Panc1 (cell line): ENCODE measurements around the gene FOLR3. TPM values are rescaled to one million over a fixed set of nuclear protein-coding genes. Genes with fewer than 3 reads are reported as not detected.

ENCODE experiments used
- ATAC-seq: fragments of 200-7000 bp; cut with Tn5 transposase; 2 replicates; pipeline ENCODE4 v1.9.1; 2020; ENCODE audit warnings: mild to moderate bottlenecking, moderate library complexity
- BruUV-seq: library from RNA; stranded (reverse); fragments of 400-500 nt; replicated peaks from 2 replicates; lab custom pipeline; 2021; lab: Mats Ljungman, UMichigan
- CTCF ChIA-PET: fragments of 300-600 bp; sonication (Branson Sonifier 250); formaldehyde crosslinking; loops from one replicate; lab custom pipeline; 2022; ENCODE audit warnings: antibody characterized with exemption; lab: Charles Lee
- POLR2A ChIA-PET: fragments of 300-600 bp; sonication (Branson Sonifier 250); formaldehyde crosslinking; loops from one replicate; lab custom pipeline; 2022; ENCODE audit warnings: antibody characterized with exemption; lab: Charles Lee
- DNase-seq: peaks from one replicate; pipeline ENCODE4 v3.0.0-alpha.2; 2010; ENCODE audit warnings: low read depth, low spot score
- H3K27ac ChIP-seq: 2 replicates; pipeline ENCODE4 v1.5.1; 2011; ENCODE audit warnings: mild to moderate bottlenecking, low read length, inconsistent platforms
- H3K27me3 ChIP-seq: fragments of 200-500 bp; sonication (Bioruptor generic); 2 replicates; pipeline ENCODE4 v1.6.0; 2014; ENCODE audit warnings: low read length, inconsistent platforms; ENCODE audit not compliant: control insufficient read depth, insufficient read depth
- H3K36me3 ChIP-seq: fragments of 200-500 bp; sonication (Bioruptor generic); 2 replicates; pipeline ENCODE4 v1.5.1; 2014; ENCODE audit warnings: inconsistent platforms, mild to moderate bottlenecking, low read length, moderate library complexity; ENCODE audit not compliant: control insufficient read depth, insufficient read depth
- H3K4me1 ChIP-seq: 2 replicates; pipeline ENCODE4 v1.5.1; 2011; ENCODE audit warnings: inconsistent platforms, mild to moderate bottlenecking, low read length, moderate library complexity; ENCODE audit not compliant: control insufficient read depth, insufficient read depth
- H3K4me3 ChIP-seq, 2 experiments: 2 replicates each; pipeline ENCODE4 v1.5.1; 2011 to 2012; ENCODE audit warnings: low read depth in 2 of 2, low read length in 2 of 2, mild to moderate bottlenecking in 2 of 2, inconsistent platforms in 1 of 2, moderate library complexity in 1 of 2
- H3K9me3 ChIP-seq: fragments of 200-500 bp; sonication (Bioruptor generic); 2 replicates; pipeline ENCODE4 v1.5.1; 2014; ENCODE audit warnings: low read depth, mild to moderate bottlenecking, inconsistent platforms, low read length, moderate library complexity; ENCODE audit not compliant: control insufficient read depth, insufficient read depth
- POLR2AphosphoS5 ChIP-seq: IDR thresholded peaks from 2 replicates; pipeline ENCODE4 v1.6.1; 2012; ENCODE audit warnings: mild to moderate bottlenecking, low read depth, low read length, moderate library complexity
- SIN3A ChIP-seq: IDR thresholded peaks from 2 replicates; pipeline ENCODE4 v1.6.1; 2012; ENCODE audit warnings: low read depth, mild to moderate bottlenecking, low read length, moderate library complexity, borderline replicate concordance; ENCODE audit not compliant: insufficient read depth
- TCF7L2 ChIP-seq: IDR thresholded peaks from 2 replicates; pipeline ENCODE4 v1.6.1; 2011; ENCODE audit warnings: mild to moderate bottlenecking, low read depth, low read length, inconsistent platforms
- in situ Hi-C: cut with HindIII; loops from 2 replicates; pipeline ENCODE4 v1.10.0; 2016; ENCODE audit warnings: low sequenced_read_pairs, low pct_unique_long_range_greater_than_20kb
- intact Hi-C: fragments of 100-400 bp; cut with micrococcal nuclease; formaldehyde crosslinking; loops from one replicate; pipeline ENCODE4 v1.10.0; 2022; ENCODE audit not compliant: unreplicated experiment
- total RNA-seq: library from RNA; stranded (reverse); gene quantifications from one replicate; pipeline ENCODE4 v1.2.1, GENCODE V29; 2021; ENCODE audit not compliant: unreplicated experiment
- TF ChIP-seq, protein P1 (sequence below), 2 experiments: IDR thresholded peaks; 2 replicates each; pipeline ENCODE4 v1.6.1; 2011 to 2012; ENCODE audit warnings: low read depth in 2 of 2, control low read depth in 1 of 2, low read length in 1 of 2, mild to moderate bottlenecking in 1 of 2, moderate library complexity in 1 of 2; ENCODE audit not compliant: insufficient read depth in 1 of 2
- TF ChIP-seq, protein P2 (sequence below): fragments of 450-650 bp; IDR thresholded peaks from 2 replicates; pipeline ENCODE4 v1.5.1; 2017; ENCODE audit warnings: mild to moderate bottlenecking

The FOLR3 gene
- total RNA-seq, 1 experiment from 2014 or later: not detected

DNA sequence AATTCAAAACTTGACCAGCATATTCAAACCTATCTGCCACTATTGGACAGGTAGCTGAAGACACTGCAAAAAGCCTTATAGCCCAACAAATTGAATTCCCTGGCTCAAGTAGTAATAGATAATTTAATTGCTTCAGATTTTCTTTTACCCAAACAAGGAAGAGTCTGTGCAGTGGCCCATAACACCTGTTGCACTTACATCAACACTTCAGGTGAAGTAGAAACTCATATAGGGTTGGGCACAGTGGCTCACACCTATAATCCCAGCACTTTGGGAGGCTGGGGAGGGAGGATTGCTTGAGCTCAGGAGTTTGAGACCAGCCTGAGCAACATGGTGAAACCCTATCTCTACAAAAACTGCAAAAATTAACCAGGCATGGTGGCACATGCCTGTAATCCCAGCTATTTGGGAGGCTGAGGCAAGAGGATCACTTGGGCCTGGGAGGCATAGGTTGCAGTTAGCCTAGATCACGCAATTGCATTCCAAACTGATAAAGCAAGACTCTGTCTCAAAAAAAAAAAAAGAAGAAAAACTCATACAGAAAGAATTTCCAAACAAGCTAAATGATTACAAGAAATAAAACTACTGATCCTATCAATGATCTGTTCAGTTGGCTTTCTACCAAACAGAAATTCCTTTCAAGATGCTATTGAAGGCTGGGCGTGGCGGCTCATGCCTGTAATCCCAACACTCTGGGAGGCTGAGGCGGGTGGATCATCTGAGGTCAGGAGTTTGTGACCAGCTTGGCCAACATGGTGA, 9.5 kb downstream of the FOLR3 start:
- Histone ChIP-seq H3K36me3 (no peaks in the 10 kb centered on the region), H3K27ac (no peak overlapping the region), H3K4me1 (no peaks in the 10 kb centered on the region), H3K27me3 (peaks cover 4% of the 10 kb centered on the region; the same call in 1 of the 2 replicates), H3K9me3 (no peaks in the 10 kb centered on the region), H3K4me3 (no peak overlapping the region)
- TF ChIP-seq SIN3A (no peak), POLR2AphosphoS5 (no peak), TCF7L2 (no peak)
- TF ChIP-seq, protein P1, sequence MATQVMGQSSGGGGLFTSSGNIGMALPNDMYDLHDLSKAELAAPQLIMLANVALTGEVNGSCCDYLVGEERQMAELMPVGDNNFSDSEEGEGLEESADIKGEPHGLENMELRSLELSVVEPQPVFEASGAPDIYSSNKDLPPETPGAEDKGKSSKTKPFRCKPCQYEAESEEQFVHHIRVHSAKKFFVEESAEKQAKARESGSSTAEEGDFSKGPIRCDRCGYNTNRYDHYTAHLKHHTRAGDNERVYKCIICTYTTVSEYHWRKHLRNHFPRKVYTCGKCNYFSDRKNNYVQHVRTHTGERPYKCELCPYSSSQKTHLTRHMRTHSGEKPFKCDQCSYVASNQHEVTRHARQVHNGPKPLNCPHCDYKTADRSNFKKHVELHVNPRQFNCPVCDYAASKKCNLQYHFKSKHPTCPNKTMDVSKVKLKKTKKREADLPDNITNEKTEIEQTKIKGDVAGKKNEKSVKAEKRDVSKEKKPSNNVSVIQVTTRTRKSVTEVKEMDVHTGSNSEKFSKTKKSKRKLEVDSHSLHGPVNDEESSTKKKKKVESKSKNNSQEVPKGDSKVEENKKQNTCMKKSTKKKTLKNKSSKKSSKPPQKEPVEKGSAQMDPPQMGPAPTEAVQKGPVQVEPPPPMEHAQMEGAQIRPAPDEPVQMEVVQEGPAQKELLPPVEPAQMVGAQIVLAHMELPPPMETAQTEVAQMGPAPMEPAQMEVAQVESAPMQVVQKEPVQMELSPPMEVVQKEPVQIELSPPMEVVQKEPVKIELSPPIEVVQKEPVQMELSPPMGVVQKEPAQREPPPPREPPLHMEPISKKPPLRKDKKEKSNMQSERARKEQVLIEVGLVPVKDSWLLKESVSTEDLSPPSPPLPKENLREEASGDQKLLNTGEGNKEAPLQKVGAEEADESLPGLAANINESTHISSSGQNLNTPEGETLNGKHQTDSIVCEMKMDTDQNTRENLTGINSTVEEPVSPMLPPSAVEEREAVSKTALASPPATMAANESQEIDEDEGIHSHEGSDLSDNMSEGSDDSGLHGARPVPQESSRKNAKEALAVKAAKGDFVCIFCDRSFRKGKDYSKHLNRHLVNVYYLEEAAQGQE (IDR thresholded peaks at IDR 0.05; ENCODE audit: insufficient read depth in 1 of 2, low read depth in 2 of 2, low read length in 1 of 2): no peak
- TF ChIP-seq, protein P2, sequence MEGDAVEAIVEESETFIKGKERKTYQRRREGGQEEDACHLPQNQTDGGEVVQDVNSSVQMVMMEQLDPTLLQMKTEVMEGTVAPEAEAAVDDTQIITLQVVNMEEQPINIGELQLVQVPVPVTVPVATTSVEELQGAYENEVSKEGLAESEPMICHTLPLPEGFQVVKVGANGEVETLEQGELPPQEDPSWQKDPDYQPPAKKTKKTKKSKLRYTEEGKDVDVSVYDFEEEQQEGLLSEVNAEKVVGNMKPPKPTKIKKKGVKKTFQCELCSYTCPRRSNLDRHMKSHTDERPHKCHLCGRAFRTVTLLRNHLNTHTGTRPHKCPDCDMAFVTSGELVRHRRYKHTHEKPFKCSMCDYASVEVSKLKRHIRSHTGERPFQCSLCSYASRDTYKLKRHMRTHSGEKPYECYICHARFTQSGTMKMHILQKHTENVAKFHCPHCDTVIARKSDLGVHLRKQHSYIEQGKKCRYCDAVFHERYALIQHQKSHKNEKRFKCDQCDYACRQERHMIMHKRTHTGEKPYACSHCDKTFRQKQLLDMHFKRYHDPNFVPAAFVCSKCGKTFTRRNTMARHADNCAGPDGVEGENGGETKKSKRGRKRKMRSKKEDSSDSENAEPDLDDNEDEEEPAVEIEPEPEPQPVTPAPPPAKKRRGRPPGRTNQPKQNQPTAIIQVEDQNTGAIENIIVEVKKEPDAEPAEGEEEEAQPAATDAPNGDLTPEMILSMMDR: no peak
- DNase-seq: no peak
- ChIA-PET CTCF (interaction anchor here (0.6 to 1.2 kb wide), 4 partner anchors 13 to 117 kb away, joined by 3 to 6 read pairs (median 5); no protein-coding TSS in a partner anchor), POLR2A (no interaction called here)
- intact Hi-C loops (no loop called here), in situ Hi-C loops (no loop called here)
- no peak for ATAC-seq
- BruUV-seq: no TSS peak

DNA sequence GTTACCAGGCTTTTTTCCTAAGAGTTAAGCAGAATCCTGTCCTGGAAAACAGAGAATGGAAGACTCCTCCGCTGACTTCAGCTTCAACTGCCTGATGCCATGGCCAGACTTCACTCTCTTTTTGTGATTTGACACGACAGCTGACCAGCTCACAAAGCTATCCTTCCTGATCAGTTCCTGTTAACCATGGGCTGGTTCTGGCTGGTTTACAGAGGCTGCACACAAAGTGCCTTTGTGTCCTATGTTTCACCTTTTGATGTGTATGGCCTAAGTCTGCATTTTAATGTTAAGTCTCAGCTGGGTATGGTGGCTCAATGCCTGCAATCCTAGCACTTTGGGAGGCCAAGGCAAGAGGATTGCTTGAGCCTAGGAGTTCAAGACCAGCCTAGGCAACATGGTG, 11.1 kb downstream of the FOLR3 start:
- ChIA-PET CTCF (no interaction called here), POLR2A (no interaction called here)
- Histone ChIP-seq H3K27ac (no peak overlapping the region), H3K4me1 (no peaks in the 10 kb centered on the region), H3K9me3 (no peaks in the 10 kb centered on the region), H3K4me3 (no peak overlapping the region), H3K27me3 (peaks cover 4% of the 10 kb centered on the region; the same call in 1 of the 2 replicates), H3K36me3 (no peaks in the 10 kb centered on the region)
- no peak for DNase-seq
- intact Hi-C loops: no loop called here
- TF ChIP-seq TCF7L2: no peak
- no peak for TF ChIP-seq SIN3A
- TF ChIP-seq, protein P1 (IDR thresholded peaks at IDR 0.05; ENCODE audit: insufficient read depth in 1 of 2, low read depth in 2 of 2, low read length in 1 of 2): no peak
- TF ChIP-seq POLR2AphosphoS5: no peak
- TF ChIP-seq, protein P2: no peak
- no peak for ATAC-seq
- no TSS peak for BruUV-seq
- in situ Hi-C loops: no loop called here
